ENCODE results near the gene ERC1. TPM values are rescaled to one million over a fixed set of nuclear protein-coding genes. Genes with fewer than 3 reads are reported as not detected.

The ERC1 gene
- total RNA-seq, 4 donors from 2014 or later, result 28.5 to 71.7 (median 38.5) TPM

GRCh38 chr12:1171657-1172408 lies 180.8 kb downstream of the ERC1 start:
- H3K4me1 ChIP-seq, result peaks cover 10% of the 10 kb centered on the region
- no peak for DNase-seq (ENCODE audit: low spot score in 2 of 2)
- no peak overlapping the region for H3K27ac ChIP-seq
- H3K36me3 ChIP-seq, result no peaks in the 10 kb centered on the region
- TF ChIP-seq POLR2A (IDR thresholded peaks at IDR 0.05), result no peak
- TF ChIP-seq POLR2AphosphoS5 (IDR thresholded peaks at IDR 0.05), result no peak
- TF ChIP-seq EP300 (IDR thresholded peaks at IDR 0.05), result no peak
- TF ChIP-seq CTCF (IDR thresholded peaks at IDR 0.05), result no peak
- H3K27me3 ChIP-seq, result no peaks in the 10 kb centered on the region
- 33% methylated on average over 6 of the region's 6 CpGs for WGBS
- no peak overlapping the region for H3K4me3 ChIP-seq
- no peaks in the 10 kb centered on the region for H3K9me3 ChIP-seq

DNA sequence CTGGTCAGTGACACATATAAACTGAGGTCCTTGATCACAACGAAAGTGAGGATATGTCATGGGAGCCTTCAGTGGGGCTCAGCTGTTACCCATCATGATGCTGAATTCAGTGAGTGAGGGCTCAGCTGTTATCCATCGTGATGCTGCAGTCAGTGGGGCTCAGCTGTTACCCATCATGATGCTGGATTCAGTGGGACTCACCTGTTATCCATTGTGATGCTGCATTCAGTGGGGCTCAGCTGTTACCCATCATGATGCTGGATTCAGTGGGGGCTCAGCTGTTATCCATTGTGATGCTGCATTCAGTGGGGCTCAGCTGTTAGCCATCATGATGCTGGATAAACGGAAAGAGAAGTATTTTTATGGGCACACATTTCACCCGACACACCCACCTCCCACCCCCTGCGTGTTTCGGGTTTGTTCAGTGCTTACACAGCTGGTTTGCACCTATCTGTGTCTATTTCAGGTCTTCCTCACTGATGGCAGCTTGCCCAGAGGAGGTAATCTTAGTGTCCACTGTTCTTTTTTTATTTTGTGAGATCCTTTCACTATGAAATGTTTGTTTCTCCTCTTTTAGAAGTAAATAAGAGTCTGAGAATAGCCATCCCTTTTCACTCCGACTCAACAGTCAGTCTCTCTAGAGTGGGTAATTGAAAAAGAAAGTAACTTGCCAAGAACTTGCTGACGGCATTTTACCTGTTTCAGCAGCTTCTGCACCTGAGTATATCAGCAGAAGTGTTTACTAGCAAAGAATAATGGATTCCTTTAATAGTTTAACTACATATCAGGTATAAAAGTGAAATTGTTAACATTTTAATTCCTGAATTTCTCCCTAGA lies 183.0 kb downstream of the ERC1 start:
- Histone ChIP-seq H3K4me3 (no peak overlapping the region), H3K9me3 (no peaks in the 10 kb centered on the region), H3K27me3 (no peaks in the 10 kb centered on the region), H3K4me1 (peaks cover 10% of the 10 kb centered on the region), H3K27ac (no peak overlapping the region), H3K36me3 (no peaks in the 10 kb centered on the region)
- no peak for TF ChIP-seq EP300 (IDR thresholded peaks at IDR 0.05)
- no peak for TF ChIP-seq POLR2AphosphoS5 (IDR thresholded peaks at IDR 0.05)
- no peak for TF ChIP-seq CTCF (IDR thresholded peaks at IDR 0.05)
- no peak for TF ChIP-seq POLR2A (IDR thresholded peaks at IDR 0.05)
- no peak for DNase-seq (ENCODE audit: low spot score in 2 of 2)
- 64% methylated on average over 8 of the region's 8 CpGs for WGBS

DNA sequence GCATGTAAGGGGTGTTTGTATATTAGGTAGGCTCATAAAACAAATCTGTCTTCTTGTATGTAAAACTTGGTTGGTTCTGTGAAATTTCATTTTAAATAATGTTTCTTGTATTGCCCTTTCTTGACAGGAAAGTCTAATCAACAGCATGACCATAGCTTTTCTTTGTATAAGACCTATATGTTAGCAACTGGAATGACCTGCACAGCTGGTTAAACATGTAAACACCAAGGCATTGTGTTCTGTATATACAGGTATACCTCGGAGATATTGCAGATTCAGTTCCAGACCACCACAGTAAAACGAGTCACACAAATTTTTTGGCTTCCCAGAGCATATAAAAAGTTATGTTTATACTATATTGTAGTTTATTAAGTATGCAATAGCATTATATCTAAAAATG lies 183.6 kb downstream of the ERC1 start:
- TF ChIP-seq CTCF (IDR thresholded peaks at IDR 0.05) (no peak), EP300 (IDR thresholded peaks at IDR 0.05) (no peak)
- no peak for DNase-seq (ENCODE audit: low spot score in 2 of 2)
- H3K36me3 ChIP-seq, result no peaks in the 10 kb centered on the region
- no peaks in the 10 kb centered on the region for H3K9me3 ChIP-seq
- no peak overlapping the region for H3K4me3 ChIP-seq
- H3K27ac ChIP-seq, result no peak overlapping the region
- 49% methylated on average over 2 of the region's 2 CpGs for WGBS
- no peaks in the 10 kb centered on the region for H3K27me3 ChIP-seq
- peaks cover 10% of the 10 kb centered on the region for H3K4me1 ChIP-seq

DNA sequence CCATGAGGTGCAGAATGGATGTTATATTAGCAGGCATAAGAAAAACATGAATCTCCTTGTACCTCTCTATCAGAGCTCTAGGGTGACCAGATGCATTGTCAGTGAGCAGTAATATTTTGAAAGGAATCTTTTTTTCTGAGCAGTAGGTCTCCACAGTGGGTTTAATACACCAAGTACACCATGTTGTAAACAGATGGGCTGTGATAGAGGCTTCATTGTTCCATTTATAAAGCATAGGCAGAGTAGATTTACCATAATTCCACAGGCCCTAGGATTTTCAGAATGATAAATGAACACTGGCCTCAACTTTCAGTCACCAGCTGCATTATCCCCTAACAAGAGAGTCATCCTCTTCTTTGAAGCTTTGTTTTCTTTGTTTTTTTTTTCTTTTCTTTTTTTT lies 185.2 kb downstream of the ERC1 start:
- Histone ChIP-seq H3K9me3 (no peaks in the 10 kb centered on the region), H3K4me3 (no peak overlapping the region), H3K4me1 (peaks cover 10% of the 10 kb centered on the region), H3K27ac (no peak overlapping the region), H3K27me3 (no peaks in the 10 kb centered on the region), H3K36me3 (peaks cover 9% of the 10 kb centered on the region)
- no peak for TF ChIP-seq POLR2AphosphoS5 (IDR thresholded peaks at IDR 0.05)
- no peak for TF ChIP-seq POLR2A (IDR thresholded peaks at IDR 0.05)
- TF ChIP-seq EP300 (IDR thresholded peaks at IDR 0.05), result no peak
- TF ChIP-seq CTCF (IDR thresholded peaks at IDR 0.05), result no peak
- no peak for DNase-seq (ENCODE audit: low spot score in 2 of 2)

- H3K27me3 ChIP-seq, result no peaks in the 10 kb centered on the region
- peaks cover 27% of the 10 kb centered on the region for H3K36me3 ChIP-seq
- H3K27ac ChIP-seq, result no peak overlapping the region
- 88% methylated on average over 1 of the region's 1 CpG for WGBS
- H3K4me3 ChIP-seq, result no peak overlapping the region
- H3K9me3 ChIP-seq, result no peaks in the 10 kb centered on the region
- no peak for DNase-seq (ENCODE audit: low spot score in 2 of 2)
- TF ChIP-seq EP300 (IDR thresholded peaks at IDR 0.05), result no peak
- no peak for TF ChIP-seq CTCF (IDR thresholded peaks at IDR 0.05)
- TF ChIP-seq POLR2A (IDR thresholded peaks at IDR 0.05), result no peak
- no peak for TF ChIP-seq POLR2AphosphoS5 (IDR thresholded peaks at IDR 0.05)
- peaks cover 3% of the 10 kb centered on the region for H3K4me1 ChIP-seq
Measured at GRCh38 chr12:1179128-1179527, 188.1 kb downstream of the ERC1 start.

Measured in suprapubic skin (tissue), 4 donors.